Frontal cortex (tissue), 4 donors: ENCODE data around the gene DPH7. TPM values are rescaled to one million over a fixed set of nuclear protein-coding genes. Genes with fewer than 3 reads are reported as not detected.

Experiments used
- DNase-seq, 2 donors: peaks; one replicate each; pipeline ENCODE4 v3.0.0; 2012; ENCODE audit warnings: low spot score in 2 of 2
- FAIRE-seq: peaks from 2 replicates; lab custom pipeline; 2012; peaks lifted over from hg19 to GRCh38; lab: Jason Lieb, UNC
- total RNA-seq: library from RNA; depleted of rRNA; stranded (reverse); fragments of >200 nt; gene quantifications from one replicate; pipeline ENCODE4 v1.2.3, GENCODE V29; 2014
- donor health status: control.
- donor health status: control.
- donor health status: control.

DPH7 gene
- total RNA-seq, 1 donor from 2014 or later, result 21.6 TPM

GRCh38 chr9:137505421-137506140 lies 73.1 kb downstream of the DPH7 start:
- no peak for FAIRE-seq
- DNase-seq, result no peak

Other genes with a start within 250 kb of the DPH7 start
- gene EXD3, start 155.8 kb downstream of the DPH7 start, total RNA-seq, result 12.6 TPM
- gene NOXA1, start 155.5 kb downstream of the DPH7 start, total RNA-seq, result 1.2 TPM
- not detected for gene ENTPD8, start 137.6 kb downstream of the DPH7 start, total RNA-seq
- gene NSMF, start 119.6 kb downstream of the DPH7 start, total RNA-seq, result 33.0 TPM
- gene PNPLA7, start 28.5 kb downstream of the DPH7 start, total RNA-seq, result 0.82 TPM
- gene MRPL41, start 27.0 kb downstream of the DPH7 start, total RNA-seq, result 22.4 TPM
- gene ZMYND19, start 11.6 kb upstream of the DPH7 start, total RNA-seq, result 19.6 TPM
- 13.0 TPM for gene ARRDC1, start 26.8 kb upstream of the DPH7 start, total RNA-seq
- gene EHMT1, start 40.1 kb upstream of the DPH7 start, total RNA-seq, result 71.7 TPM